Lower leg skin (tissue), 3 donors: ENCODE measurements around the gene GCNT2.

Experiments
- POLR2A ChIP-seq, 2 donors: fragments of 450-650 bp; IDR thresholded peaks; one replicate each; pipeline ENCODE4 v1.6.1; 2016 to 2017; ENCODE audit warnings: antibody characterized with exemption in 2 of 2, mild to moderate bottlenecking in 1 of 2, moderate library complexity in 1 of 2
- TF ChIP-seq, protein P1 (sequence below), 3 donors: fragments of 450-650 bp; IDR thresholded peaks; one replicate each; pipeline ENCODE4 v1.5.1; 2016; ENCODE audit warnings: antibody characterized with exemption in 3 of 3, mild to moderate bottlenecking in 3 of 3, moderate library complexity in 2 of 3

DNA sequence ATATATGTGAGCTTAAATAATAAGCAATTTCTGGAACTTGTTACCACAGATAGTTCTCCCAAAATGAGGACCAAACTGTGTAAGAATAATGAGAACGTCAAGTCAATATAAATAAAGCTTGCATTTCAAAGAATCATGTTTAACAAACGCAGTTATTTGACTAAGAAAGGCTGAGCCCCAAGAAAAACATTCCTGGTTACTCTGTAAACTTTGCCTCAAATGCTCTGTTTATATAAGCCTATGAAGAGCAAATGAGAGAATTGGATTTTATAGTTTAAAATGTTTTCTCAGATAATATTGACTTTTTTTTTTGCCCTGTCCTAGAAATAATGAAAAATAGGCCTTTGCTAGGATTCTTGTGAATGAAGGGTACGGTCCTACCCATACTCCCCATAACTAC lies 91.9 kb downstream of the GCNT2 start:
- TF ChIP-seq, protein P1, sequence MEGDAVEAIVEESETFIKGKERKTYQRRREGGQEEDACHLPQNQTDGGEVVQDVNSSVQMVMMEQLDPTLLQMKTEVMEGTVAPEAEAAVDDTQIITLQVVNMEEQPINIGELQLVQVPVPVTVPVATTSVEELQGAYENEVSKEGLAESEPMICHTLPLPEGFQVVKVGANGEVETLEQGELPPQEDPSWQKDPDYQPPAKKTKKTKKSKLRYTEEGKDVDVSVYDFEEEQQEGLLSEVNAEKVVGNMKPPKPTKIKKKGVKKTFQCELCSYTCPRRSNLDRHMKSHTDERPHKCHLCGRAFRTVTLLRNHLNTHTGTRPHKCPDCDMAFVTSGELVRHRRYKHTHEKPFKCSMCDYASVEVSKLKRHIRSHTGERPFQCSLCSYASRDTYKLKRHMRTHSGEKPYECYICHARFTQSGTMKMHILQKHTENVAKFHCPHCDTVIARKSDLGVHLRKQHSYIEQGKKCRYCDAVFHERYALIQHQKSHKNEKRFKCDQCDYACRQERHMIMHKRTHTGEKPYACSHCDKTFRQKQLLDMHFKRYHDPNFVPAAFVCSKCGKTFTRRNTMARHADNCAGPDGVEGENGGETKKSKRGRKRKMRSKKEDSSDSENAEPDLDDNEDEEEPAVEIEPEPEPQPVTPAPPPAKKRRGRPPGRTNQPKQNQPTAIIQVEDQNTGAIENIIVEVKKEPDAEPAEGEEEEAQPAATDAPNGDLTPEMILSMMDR (IDR thresholded peaks at IDR 0.05): no peak
- TF ChIP-seq POLR2A (IDR thresholded peaks at IDR 0.05): no peak
